Neural progenitor cell (in vitro differentiated cells): Measurements from ENCODE around the gene TOR4A. TPM values are rescaled to one million over a fixed set of nuclear protein-coding genes. Genes with fewer than 3 reads are reported as not detected.

ENCODE experiments used
- DNase-seq: peaks from one replicate; pipeline ENCODE4 v3.0.0-alpha.2; 2016; ENCODE audit warnings: low spot score
- H2AFZ ChIP-seq: fragments of 200-600 bp; sonication (generic); replicated peaks from 2 replicates; pipeline ENCODE4 v1.6.1; 2016; ENCODE audit warnings: antibody characterized with exemption
- H3F3A ChIP-seq: fragments of 200-600 bp; sonication (generic); 2 replicates; pipeline ENCODE4 v1.6.1; 2016; ENCODE audit warnings: antibody characterized with exemption, low read depth
- H3K27ac ChIP-seq: fragments of 200-600 bp; sonication (generic); 2 replicates; pipeline ENCODE4 v1.5.1; 2016; ENCODE audit warnings: mild to moderate bottlenecking
- H3K27me3 ChIP-seq: fragments of 200-600 bp; sonication (generic); 2 replicates; pipeline ENCODE4 v1.6.1; 2016; ENCODE audit warnings: mild to moderate bottlenecking, moderate library complexity
- H3K36me3 ChIP-seq: fragments of 200-600 bp; sonication (generic); 2 replicates; pipeline ENCODE4 v1.5.1; 2016
- H3K4me1 ChIP-seq: fragments of 200-600 bp; sonication (generic); 2 replicates; pipeline ENCODE4 v1.6.1; 2016; ENCODE audit warnings: mixed run types
- H3K4me2 ChIP-seq: fragments of 200-600 bp; sonication (generic); 2 replicates; pipeline ENCODE4 v1.6.1; 2016
- H3K4me3 ChIP-seq: fragments of 200-600 bp; sonication (generic); 2 replicates; pipeline ENCODE4 v1.5.1; 2016
- H3K79me2 ChIP-seq: fragments of 200-600 bp; sonication (generic); 2 replicates; pipeline ENCODE4 v1.6.1; 2016; ENCODE audit warnings: low read depth
- H3K9ac ChIP-seq: fragments of 200-600 bp; sonication (generic); 2 replicates; pipeline ENCODE4 v1.6.1; 2016
- H3K9me3 ChIP-seq: fragments of 200-600 bp; sonication (generic); 2 replicates; pipeline ENCODE4 v1.5.1; 2016; ENCODE audit warnings: low read depth
- H4K20me1 ChIP-seq: fragments of 200-600 bp; sonication (generic); 2 replicates; pipeline ENCODE4 v1.6.1; 2016; ENCODE audit warnings: low read depth
- H3K27ac Mint-ChIP-seq: 3 replicates; pipeline ENCODE4 v1.8.0; 2021; ENCODE audit warnings: mixed read lengths
- H3K27me3 Mint-ChIP-seq: 2 replicates; pipeline ENCODE4 v1.8.0; 2022; ENCODE audit warnings: low read depth, mild to moderate bottlenecking, inconsistent platforms, moderate library complexity, mixed read lengths; ENCODE audit not compliant: insufficient read depth
- H3K36me3 Mint-ChIP-seq: 3 replicates; pipeline ENCODE4 v1.8.0; 2021; ENCODE audit warnings: mixed read lengths
- H3K4me1 Mint-ChIP-seq: 3 replicates; pipeline ENCODE4 v1.8.0; 2021; ENCODE audit warnings: mixed read lengths
- H3K4me3 Mint-ChIP-seq: 3 replicates; pipeline ENCODE4 v1.8.0; 2021; ENCODE audit warnings: mild to moderate bottlenecking, moderate library complexity, mixed read lengths
- H3K9me3 Mint-ChIP-seq: 3 replicates; pipeline ENCODE4 v1.8.0; 2020; ENCODE audit warnings: mixed read lengths
- EZH2 ChIP-seq: fragments of 200-600 bp; sonication (generic); IDR thresholded peaks from 2 replicates; pipeline ENCODE4 v1.6.1; 2017; ENCODE audit warnings: antibody characterized with exemption, mild to moderate bottlenecking, moderate library complexity
- EZH2phosphoT487 ChIP-seq: fragments of 200-600 bp; sonication (generic); IDR thresholded peaks from 2 replicates; pipeline ENCODE4 v1.6.1; 2017; ENCODE audit warnings: antibody characterized with exemption
- total RNA-seq: library from RNA; depleted of rRNA; stranded (reverse); fragments of >200 nt; gene quantifications from 2 replicates; pipeline ENCODE4 v1.2.3, GENCODE V29; 2015; ENCODE audit warnings: low replicate concordance
- TF ChIP-seq, protein P1 (sequence below): fragments of 200-600 bp; sonication (generic); IDR thresholded peaks from 2 replicates; pipeline ENCODE4 v1.5.1; 2017; ENCODE audit warnings: antibody characterized with exemption, mild to moderate bottlenecking

Gene TOR4A
- total RNA-seq, 1 donor from 2014 or later: 0.39 TPM

DNA sequence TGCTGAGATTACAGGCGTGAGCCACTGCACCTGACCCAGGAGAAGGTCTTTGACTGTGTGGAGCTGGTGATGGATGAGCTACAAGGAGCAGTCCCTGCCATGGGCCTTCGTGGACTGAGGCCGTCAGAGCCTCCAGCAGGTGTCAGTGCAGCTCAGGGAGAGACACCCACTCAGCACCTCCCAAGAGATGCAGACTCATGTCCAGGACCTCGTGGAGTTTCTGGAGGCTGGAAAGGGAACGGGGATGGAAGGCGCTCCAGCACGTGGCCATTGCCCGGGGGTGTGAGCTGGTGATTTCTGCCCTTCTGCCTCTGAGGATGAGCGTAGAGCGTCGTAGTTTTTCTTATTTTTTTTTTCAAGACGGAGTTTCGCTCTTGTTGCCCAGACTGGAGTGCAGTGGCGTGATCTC, 9.5 kb downstream of the TOR4A start:
- peak; percentile 64 for DNase-seq
- H3K27ac Mint-ChIP-seq: no peak overlapping the region
- peaks cover 12% of the 10 kb centered on the region for H3K4me1 Mint-ChIP-seq

DNA sequence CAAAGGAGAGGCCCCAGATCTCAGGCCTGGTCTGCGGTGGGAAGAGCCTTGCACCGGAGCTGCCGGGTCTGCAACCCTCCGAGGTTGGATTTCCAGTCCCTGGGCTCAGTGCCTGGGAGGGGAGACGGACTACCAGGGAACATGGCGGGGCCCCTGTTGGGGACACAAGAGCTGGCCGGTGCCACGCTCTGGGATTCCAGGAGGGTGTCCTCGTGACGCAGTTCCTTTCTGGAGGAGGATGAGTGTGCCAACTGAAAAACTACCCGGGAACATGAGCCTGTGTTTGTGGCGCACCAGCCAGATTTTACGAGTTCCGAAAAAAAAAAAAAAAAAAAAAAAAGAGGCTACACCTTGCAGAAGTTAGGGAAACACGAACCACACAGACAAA, 15.6 kb downstream of the TOR4A start:
- Histone ChIP-seq H3K27ac (no peak overlapping the region), H3K79me2 (no peaks in the 10 kb centered on the region), H3K4me3 (no peak overlapping the region), H3K27me3 (peaks cover 53% of the 10 kb centered on the region), H4K20me1 (peaks cover 9% of the 10 kb centered on the region), H2AFZ (no peak overlapping the region), H3K9ac (no peak overlapping the region), H3K4me2 (no peak overlapping the region), H3K9me3 (no peaks in the 10 kb centered on the region), H3K36me3 (no peaks in the 10 kb centered on the region), H3F3A (peaks cover 41% of the 10 kb centered on the region), H3K4me1 (peaks cover 11% of the 10 kb centered on the region)
- peaks cover 2% of the 10 kb centered on the region for H3K9me3 Mint-ChIP-seq
- no peaks in the 10 kb centered on the region for H3K36me3 Mint-ChIP-seq
- H3K4me1 Mint-ChIP-seq: peaks cover 20% of the 10 kb centered on the region
- no peak overlapping the region for H3K27ac Mint-ChIP-seq
- H3K4me3 Mint-ChIP-seq: peak overlapping the region; percentile 15
- H3K27me3 Mint-ChIP-seq: peaks cover 7% of the 10 kb centered on the region
- no peak for DNase-seq
- TF ChIP-seq EZH2: no peak
- TF ChIP-seq, protein P1, sequence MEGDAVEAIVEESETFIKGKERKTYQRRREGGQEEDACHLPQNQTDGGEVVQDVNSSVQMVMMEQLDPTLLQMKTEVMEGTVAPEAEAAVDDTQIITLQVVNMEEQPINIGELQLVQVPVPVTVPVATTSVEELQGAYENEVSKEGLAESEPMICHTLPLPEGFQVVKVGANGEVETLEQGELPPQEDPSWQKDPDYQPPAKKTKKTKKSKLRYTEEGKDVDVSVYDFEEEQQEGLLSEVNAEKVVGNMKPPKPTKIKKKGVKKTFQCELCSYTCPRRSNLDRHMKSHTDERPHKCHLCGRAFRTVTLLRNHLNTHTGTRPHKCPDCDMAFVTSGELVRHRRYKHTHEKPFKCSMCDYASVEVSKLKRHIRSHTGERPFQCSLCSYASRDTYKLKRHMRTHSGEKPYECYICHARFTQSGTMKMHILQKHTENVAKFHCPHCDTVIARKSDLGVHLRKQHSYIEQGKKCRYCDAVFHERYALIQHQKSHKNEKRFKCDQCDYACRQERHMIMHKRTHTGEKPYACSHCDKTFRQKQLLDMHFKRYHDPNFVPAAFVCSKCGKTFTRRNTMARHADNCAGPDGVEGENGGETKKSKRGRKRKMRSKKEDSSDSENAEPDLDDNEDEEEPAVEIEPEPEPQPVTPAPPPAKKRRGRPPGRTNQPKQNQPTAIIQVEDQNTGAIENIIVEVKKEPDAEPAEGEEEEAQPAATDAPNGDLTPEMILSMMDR: no peak
- TF ChIP-seq EZH2phosphoT487: no peak

More for the DNA sequence above, 9.5 kb downstream of the TOR4A start:
- Mint-ChIP-seq H3K9me3 (peaks cover 12% of the 10 kb centered on the region), H3K4me3 (peak overlapping the region; percentile 61), H3K36me3 (no peaks in the 10 kb centered on the region), H3K27me3 (peaks cover 12% of the 10 kb centered on the region)
- Histone ChIP-seq H3K27me3 (peaks cover 27% of the 10 kb centered on the region), H3K9me3 (no peaks in the 10 kb centered on the region), H3F3A (peaks cover 11% of the 10 kb centered on the region), H3K79me2 (no peaks in the 10 kb centered on the region), H3K4me1 (no peaks in the 10 kb centered on the region), H3K9ac (no peak overlapping the region), H4K20me1 (no peaks in the 10 kb centered on the region), H3K27ac (no peak overlapping the region), H3K4me2 (no peak overlapping the region), H3K4me3 (no peak overlapping the region), H2AFZ (no peak overlapping the region), H3K36me3 (no peaks in the 10 kb centered on the region)
- TF ChIP-seq, protein P1: peak; percentile 50
- TF ChIP-seq EZH2: no peak

DNA sequence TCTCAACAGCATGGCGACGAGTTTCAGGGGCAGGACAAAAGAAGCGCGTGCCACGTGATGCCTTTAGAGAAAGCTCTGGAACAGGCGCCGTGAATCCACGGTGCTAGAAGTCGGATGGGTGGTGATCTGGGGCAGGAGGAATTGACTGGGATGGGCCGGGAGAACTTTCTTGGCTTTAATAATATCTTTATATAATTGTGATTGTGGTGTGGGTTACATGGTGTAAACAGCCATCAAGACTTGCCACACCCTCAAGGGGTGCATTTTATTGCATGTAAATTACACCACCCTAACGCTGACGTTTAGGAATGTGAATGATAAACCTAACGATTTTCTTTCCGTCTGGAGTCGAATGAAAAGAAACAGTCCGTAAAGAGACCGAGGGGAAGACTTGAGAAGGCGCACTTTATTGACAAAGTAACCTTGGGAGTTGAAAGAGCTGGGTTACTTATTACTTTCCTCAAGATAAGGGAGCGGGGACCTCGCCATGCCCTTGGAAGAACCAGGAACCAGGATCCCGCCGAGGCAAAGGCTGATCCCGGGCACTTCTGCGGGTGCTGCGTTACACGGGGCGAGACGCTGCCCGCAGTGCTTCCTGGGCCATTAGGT, 16.1 kb downstream of the TOR4A start:
- Histone ChIP-seq H3K27ac (no peak overlapping the region), H3K36me3 (no peaks in the 10 kb centered on the region), H3K9me3 (no peaks in the 10 kb centered on the region), H3K27me3 (peaks cover 58% of the 10 kb centered on the region), H2AFZ (no peak overlapping the region), H3K79me2 (no peaks in the 10 kb centered on the region), H3K4me1 (peaks cover 16% of the 10 kb centered on the region), H3F3A (peaks cover 46% of the 10 kb centered on the region), H3K4me2 (no peak overlapping the region), H3K9ac (no peak overlapping the region), H3K4me3 (no peak overlapping the region), H4K20me1 (peaks cover 14% of the 10 kb centered on the region)
- TF ChIP-seq, protein P1: no peak
- TF ChIP-seq EZH2 (no peak), EZH2phosphoT487 (no peak)
- no peak for DNase-seq
- no peaks in the 10 kb centered on the region for H3K36me3 Mint-ChIP-seq
- H3K4me3 Mint-ChIP-seq: peak overlapping the region; percentile 54
- H3K27ac Mint-ChIP-seq: no peak overlapping the region
- H3K9me3 Mint-ChIP-seq: peaks cover 2% of the 10 kb centered on the region
- H3K27me3 Mint-ChIP-seq: peaks cover 7% of the 10 kb centered on the region
- peaks cover 23% of the 10 kb centered on the region for H3K4me1 Mint-ChIP-seq
